Measurements from ENCODE around the gene TBC1D17. TPM values are rescaled to one million over a fixed set of nuclear protein-coding genes. Genes with fewer than 3 reads are reported as not detected.
A peak's percentile ranks its signal among the peaks of the same experiment; 100 is the strongest.

TBC1D17 gene
- total and polyA plus RNA-seq, 9 donors = 5.1 to 41.7 (median 36.8) TPM

GRCh38 chr19:49908480-49909420, 31.2 kb downstream of the TBC1D17 start:
- Histone ChIP-seq H3K36me3 (ENCODE audit: control insufficient read depth, insufficient read depth, low read length) (peaks cover 58% of the 10 kb centered on the region), H3K4me3 (ENCODE audit: low read length) (no peak overlapping the region), H3K27ac (ENCODE audit: low read length) (no peak overlapping the region), H3K9me3 (replicated peaks; ENCODE audit: control insufficient read depth, low read depth, low read length) (no peaks in the 10 kb centered on the region), H3K4me1 (ENCODE audit: control insufficient read depth, insufficient read depth, low read length) (peaks cover 17% of the 10 kb centered on the region), H3K27me3 (ENCODE audit: control insufficient read depth, insufficient read depth, low read length) (no peaks in the 10 kb centered on the region)
- DNase-seq = no peak
- WGBS (ENCODE audit: insufficient coverage) = 95% methylated on average over 37 of the region's 37 CpGs

GRCh38 chr19:49910179-49910578, 32.7 kb downstream of the TBC1D17 start:
- Histone ChIP-seq H3K27ac (ENCODE audit: low read length) (no peak overlapping the region), H3K4me3 (ENCODE audit: low read length) (no peak overlapping the region), H3K27me3 (ENCODE audit: control insufficient read depth, insufficient read depth, low read length) (no peaks in the 10 kb centered on the region), H3K36me3 (ENCODE audit: control insufficient read depth, insufficient read depth, low read length) (peaks cover 70% of the 10 kb centered on the region), H3K9me3 (replicated peaks; ENCODE audit: control insufficient read depth, low read depth, low read length) (peaks cover under 1% of the 10 kb centered on the region), H3K4me1 (ENCODE audit: control insufficient read depth, insufficient read depth, low read length) (peaks cover 17% of the 10 kb centered on the region)
- WGBS (ENCODE audit: insufficient coverage) = 79% methylated on average over 3 of the region's 5 CpGs
- no peak for DNase-seq

GRCh38 chr19:49911381-49912145, 34.1 kb downstream of the TBC1D17 start:
- Histone ChIP-seq H3K27me3 (ENCODE audit: control insufficient read depth, insufficient read depth, low read length) (no peaks in the 10 kb centered on the region), H3K27ac (ENCODE audit: low read length) (peak overlapping the region; percentile 31), H3K9me3 (replicated peaks; ENCODE audit: control insufficient read depth, low read depth, low read length) (peaks cover 5% of the 10 kb centered on the region), H3K36me3 (ENCODE audit: control insufficient read depth, insufficient read depth, low read length) (peaks cover 76% of the 10 kb centered on the region), H3K4me1 (ENCODE audit: control insufficient read depth, insufficient read depth, low read length) (peaks cover 17% of the 10 kb centered on the region), H3K4me3 (ENCODE audit: low read length) (no peak overlapping the region)
- peak; percentile 74 for DNase-seq
- 51% methylated on average over 6 of the region's 9 CpGs for WGBS (ENCODE audit: insufficient coverage)

GRCh38 chr19:49912965-49913685, 35.6 kb downstream of the TBC1D17 start:
- H3K27ac ChIP-seq (ENCODE audit: low read length) = no peak overlapping the region
- DNase-seq = no peak
- peaks cover 19% of the 10 kb centered on the region for H3K4me1 ChIP-seq (ENCODE audit: control insufficient read depth, insufficient read depth, low read length)
- peaks cover 5% of the 10 kb centered on the region for H3K9me3 ChIP-seq (replicated peaks; ENCODE audit: control insufficient read depth, low read depth, low read length)
- H3K27me3 ChIP-seq (ENCODE audit: control insufficient read depth, insufficient read depth, low read length) = no peaks in the 10 kb centered on the region
- H3K36me3 ChIP-seq (ENCODE audit: control insufficient read depth, insufficient read depth, low read length) = peaks cover 74% of the 10 kb centered on the region
- 81% methylated on average over 19 of the region's 21 CpGs for WGBS (ENCODE audit: insufficient coverage)
- no peak overlapping the region for H3K4me3 ChIP-seq (ENCODE audit: low read length)

- Histone ChIP-seq H3K4me1 (ENCODE audit: control insufficient read depth, insufficient read depth, low read length) (peaks cover 19% of the 10 kb centered on the region), H3K36me3 (ENCODE audit: control insufficient read depth, insufficient read depth, low read length) (peaks cover 73% of the 10 kb centered on the region), H3K9me3 (replicated peaks; ENCODE audit: control insufficient read depth, low read depth, low read length) (peaks cover 5% of the 10 kb centered on the region), H3K27ac (ENCODE audit: low read length) (no peak overlapping the region), H3K27me3 (ENCODE audit: control insufficient read depth, insufficient read depth, low read length) (no peaks in the 10 kb centered on the region), H3K4me3 (ENCODE audit: low read length) (no peak overlapping the region)
- WGBS (ENCODE audit: insufficient coverage) = 95% methylated on average over 7 of the region's 10 CpGs
- no peak for DNase-seq
These were observed 36.2 kb downstream of the TBC1D17 start for GRCh38 chr19:49913720-49914119.

GRCh38 chr19:49915271-49915670, 37.8 kb downstream of the TBC1D17 start:
- Histone ChIP-seq H3K27ac (ENCODE audit: low read length) (no peak overlapping the region), H3K36me3 (ENCODE audit: control insufficient read depth, insufficient read depth, low read length) (peaks cover 58% of the 10 kb centered on the region), H3K27me3 (ENCODE audit: control insufficient read depth, insufficient read depth, low read length) (no peaks in the 10 kb centered on the region), H3K9me3 (replicated peaks; ENCODE audit: control insufficient read depth, low read depth, low read length) (peaks cover 5% of the 10 kb centered on the region), H3K4me1 (ENCODE audit: control insufficient read depth, insufficient read depth, low read length) (peaks cover 14% of the 10 kb centered on the region), H3K4me3 (ENCODE audit: low read length) (no peak overlapping the region)
- WGBS (ENCODE audit: insufficient coverage) = 97% methylated on average over 3 of the region's 6 CpGs
- DNase-seq = no peak

GRCh38 chr19:49916839-49917733, 39.6 kb downstream of the TBC1D17 start:
- Histone ChIP-seq H3K4me3 (ENCODE audit: low read length) (no peak overlapping the region), H3K27ac (ENCODE audit: low read length) (no peak overlapping the region), H3K9me3 (replicated peaks; ENCODE audit: control insufficient read depth, low read depth, low read length) (peaks cover 5% of the 10 kb centered on the region), H3K27me3 (ENCODE audit: control insufficient read depth, insufficient read depth, low read length) (no peaks in the 10 kb centered on the region), H3K36me3 (ENCODE audit: control insufficient read depth, insufficient read depth, low read length) (peaks cover 67% of the 10 kb centered on the region), H3K4me1 (ENCODE audit: control insufficient read depth, insufficient read depth, low read length) (peaks cover 5% of the 10 kb centered on the region)
- WGBS (ENCODE audit: insufficient coverage) = 69% methylated on average over 11 of the region's 21 CpGs
- peak; percentile 45 for DNase-seq

GRCh38 chr19:49918089-49918488, 40.6 kb downstream of the TBC1D17 start:
- Histone ChIP-seq H3K36me3 (ENCODE audit: control insufficient read depth, insufficient read depth, low read length) (peaks cover 69% of the 10 kb centered on the region), H3K27ac (ENCODE audit: low read length) (no peak overlapping the region), H3K9me3 (replicated peaks; ENCODE audit: control insufficient read depth, low read depth, low read length) (peaks cover 5% of the 10 kb centered on the region), H3K27me3 (ENCODE audit: control insufficient read depth, insufficient read depth, low read length) (no peaks in the 10 kb centered on the region), H3K4me1 (ENCODE audit: control insufficient read depth, insufficient read depth, low read length) (peaks cover 15% of the 10 kb centered on the region), H3K4me3 (ENCODE audit: low read length) (no peak overlapping the region)
- DNase-seq = no peak
- 100% methylated on average over 3 of the region's 8 CpGs for whole genome bisulfite sequencing (ENCODE audit: insufficient coverage)

- Histone ChIP-seq H3K27ac (ENCODE audit: low read length) (no peak overlapping the region), H3K36me3 (ENCODE audit: control insufficient read depth, insufficient read depth, low read length) (peaks cover 69% of the 10 kb centered on the region), H3K4me3 (ENCODE audit: low read length) (no peak overlapping the region), H3K4me1 (ENCODE audit: control insufficient read depth, insufficient read depth, low read length) (peaks cover 34% of the 10 kb centered on the region), H3K27me3 (ENCODE audit: control insufficient read depth, insufficient read depth, low read length) (no peaks in the 10 kb centered on the region), H3K9me3 (replicated peaks; ENCODE audit: control insufficient read depth, low read depth, low read length) (no peaks in the 10 kb centered on the region)
- DNase-seq = no peak
- WGBS (ENCODE audit: insufficient coverage) = 93% methylated on average over 17 of the region's 24 CpGs
These were observed 43.3 kb downstream of the TBC1D17 start for GRCh38 chr19:49920624-49921363.
